ENCODE results near the gene PHF21B.

Gene PHF21B

GRCh38 chr22:44889255-44889878 lies 120.4 kb downstream of the PHF21B start:
- DNase-seq: no peak

- no peak for DNase-seq
Measured at GRCh38 chr22:44888491-44889254, 121.1 kb downstream of the PHF21B start.

GRCh38 chr22:44887941-44888366 lies 121.9 kb downstream of the PHF21B start:
- no peak for DNase-seq

- no peak for DNase-seq
Measured at GRCh38 chr22:44885806-44886360, 123.9 kb downstream of the PHF21B start.

GRCh38 chr22:44884968-44885805 lies 124.6 kb downstream of the PHF21B start:
- DNase-seq: no peak

GRCh38 chr22:44884562-44884961 lies 125.2 kb downstream of the PHF21B start:
- DNase-seq: no peak

GRCh38 chr22:44883011-44883421 lies 126.8 kb downstream of the PHF21B start:
- no peak for DNase-seq

GRCh38 chr22:44882226-44882905 lies 127.4 kb downstream of the PHF21B start:
- DNase-seq: no peak

GRCh38 chr22:44881624-44882023 lies 128.2 kb downstream of the PHF21B start:
- no peak for DNase-seq

- DNase-seq: no peak
Measured at GRCh38 chr22:44880610-44881290, 129.1 kb downstream of the PHF21B start.

- DNase-seq: no peak
Measured at GRCh38 chr22:44879301-44879680, 130.5 kb downstream of the PHF21B start.

GRCh38 chr22:44878483-44879300 lies 131.1 kb downstream of the PHF21B start:
- DNase-seq: no peak

GRCh38 chr22:44876921-44877320 lies 132.9 kb downstream of the PHF21B start:
- DNase-seq: no peak

- no peak for DNase-seq
Measured at GRCh38 chr22:44871782-44872181, 138.0 kb downstream of the PHF21B start.

- no peak for DNase-seq
Measured at GRCh38 chr22:44870021-44870420, 139.8 kb downstream of the PHF21B start.

GRCh38 chr22:44869196-44869595 lies 140.6 kb downstream of the PHF21B start:
- DNase-seq: no peak

GRCh38 chr22:44865193-44866057 lies 144.4 kb downstream of the PHF21B start:
- DNase-seq: no peak

GRCh38 chr22:44862981-44863860 lies 146.6 kb downstream of the PHF21B start:
- DNase-seq: no peak

GRCh38 chr22:44862281-44862680 lies 147.5 kb downstream of the PHF21B start:
- DNase-seq: no peak
